GM19099 (cell line): ENCODE data around the gene PRAF2.

Experiments
- POLR2A ChIP-seq: IDR thresholded peaks from 3 replicates; pipeline ENCODE4 v1.6.1; 2011; ENCODE audit warnings: low read depth; ENCODE audit not compliant: insufficient read length; ENCODE audit errors: extremely low read depth

PRAF2 gene

GRCh38 chrX:49073601-49074575 is at the start of gene PRAF2:
PRAF2 (minus strand) TSS chrX:49074002; CDS start chrX:49073987, 15 bp downstream.
- peak; percentile 57 for TF ChIP-seq POLR2A

- no peak for TF ChIP-seq POLR2A
Measured at GRCh38 chrX:49122499-49122898, 48.7 kb upstream of the PRAF2 start.

- TF ChIP-seq POLR2A: no peak
Measured at GRCh38 chrX:49120091-49120490, 46.3 kb upstream of the PRAF2 start.

- TF ChIP-seq POLR2A: no peak
Measured at GRCh38 chrX:49117581-49117980, 43.8 kb upstream of the PRAF2 start.

- TF ChIP-seq POLR2A: no peak
Measured at GRCh38 chrX:49116716-49117115, 42.9 kb upstream of the PRAF2 start.

- no peak for TF ChIP-seq POLR2A
Measured at GRCh38 chrX:49116076-49116475, 42.3 kb upstream of the PRAF2 start.

GRCh38 chrX:49111791-49112190 is 38.0 kb upstream of the PRAF2 start:
- no peak for TF ChIP-seq POLR2A

- TF ChIP-seq POLR2A: no peak
Measured at GRCh38 chrX:49110417-49110816, 36.6 kb upstream of the PRAF2 start.

- no peak for TF ChIP-seq POLR2A
Measured at GRCh38 chrX:49108641-49109040, 34.8 kb upstream of the PRAF2 start.

- TF ChIP-seq POLR2A: no peak
Measured at GRCh38 chrX:49106930-49107329, 33.1 kb upstream of the PRAF2 start.

GRCh38 chrX:49106296-49106695 is 32.5 kb upstream of the PRAF2 start:
- no peak for TF ChIP-seq POLR2A

GRCh38 chrX:49103637-49104036 is 29.8 kb upstream of the PRAF2 start:
- no peak for TF ChIP-seq POLR2A

GRCh38 chrX:49102190-49102589 is 28.4 kb upstream of the PRAF2 start:
- TF ChIP-seq POLR2A: no peak

GRCh38 chrX:49101629-49101984 is 27.8 kb upstream of the PRAF2 start:
- TF ChIP-seq POLR2A: no peak

GRCh38 chrX:49100704-49101628 is 27.2 kb upstream of the PRAF2 start:
- TF ChIP-seq POLR2A: peak; percentile 79

- TF ChIP-seq POLR2A: no peak
Measured at GRCh38 chrX:49096419-49096818, 22.6 kb upstream of the PRAF2 start.

- no peak for TF ChIP-seq POLR2A
Measured at GRCh38 chrX:49089553-49089952, 15.8 kb upstream of the PRAF2 start.
